K562 (cell line): Measurements from ENCODE around the gene IFI30. TPM values are rescaled to one million over a fixed set of nuclear protein-coding genes. Genes with fewer than 3 reads are reported as not detected.

Experiments used
- CBX8 ChIP-seq: fragments of 200-600 bp; sonication (generic); IDR thresholded peaks from 2 replicates; pipeline ENCODE4 v1.6.1; 2012; ENCODE audit warnings: borderline replicate concordance, mixed run types, low read depth, mild to moderate bottlenecking, moderate library complexity, mixed read lengths, low read length, control low read depth, inconsistent platforms; ENCODE audit not compliant: poor library complexity, severe bottlenecking; ENCODE audit errors: extremely low read depth
- CTCF ChIP-seq, 3 experiments: IDR thresholded peaks in 2 of 3; conservative IDR thresholded peaks in 1 of 3; 2 replicates each; pipeline ENCODE4 v1.5.1; 2011 to 2012; ENCODE audit warnings: low read length in 3 of 3, mild to moderate bottlenecking in 3 of 3, control low read depth in 2 of 3, improper control_type of control experiment in 1 of 3, inconsistent platforms in 1 of 3, low read depth in 1 of 3, mixed read lengths in 1 of 3, moderate library complexity in 1 of 3; ENCODE audit not compliant: insufficient read depth in 2 of 3
- ETS1 ChIP-seq: conservative IDR thresholded peaks from 2 replicates; pipeline ENCODE4 v1.6.1; 2011; ENCODE audit warnings: low read depth, mild to moderate bottlenecking, low read length; ENCODE audit not compliant: control insufficient read depth
- FOXM1 ChIP-seq, 2 experiments: fragments of 450-650 bp in 1 of 2; sonication (generic) in 1 of 2; formaldehyde crosslinking in 1 of 2; IDR thresholded peaks; 2 replicates each; pipeline versions ENCODE4 v1.6.1 to v1.9.0; 2017 to 2022; ENCODE audit warnings: low read depth in 2 of 2, mild to moderate bottlenecking in 2 of 2, missing genetic modification reagents in 1 of 2, moderate library complexity in 1 of 2
- HES1 ChIP-seq: fragments of 450-650 bp; IDR thresholded peaks from 2 replicates; pipeline ENCODE4 v1.6.1; 2016; ENCODE audit warnings: low read depth, mild to moderate bottlenecking, moderate library complexity
- L3MBTL2 ChIP-seq: fragments of 450-650 bp; IDR thresholded peaks from 2 replicates; pipeline ENCODE4 v1.6.1; 2016; ENCODE audit warnings: mild to moderate bottlenecking, moderate library complexity
- MAZ ChIP-seq, 2 experiments: fragments of 450-650 bp in 1 of 2; sonication (generic) in 1 of 2; formaldehyde crosslinking; IDR thresholded peaks in 1 of 2; conservative IDR thresholded peaks in 1 of 2; 2 replicates each; pipeline versions ENCODE4 v1.4.0 to v1.5.0; 2020; ENCODE audit warnings: mild to moderate bottlenecking in 1 of 2, missing genetic modification reagents in 1 of 2
- MBD2 ChIP-seq: sonication (generic); IDR thresholded peaks from 2 replicates; pipeline ENCODE4 v1.6.1; 2016; ENCODE audit warnings: low read depth, borderline replicate concordance
- NFE2L1 ChIP-seq: fragments of 450-650 bp; IDR thresholded peaks from 2 replicates; pipeline ENCODE4 v1.6.1; 2016; ENCODE audit warnings: missing genetic modification characterization, low read depth, mild to moderate bottlenecking, missing compliant biosample characterization, moderate library complexity, borderline replicate concordance
- POLR2G ChIP-seq: fragments of 200-400 bp; formaldehyde crosslinking; IDR thresholded peaks from 2 replicates; pipeline ENCODE4 v1.6.1; 2017; ENCODE audit warnings: low read depth, mild to moderate bottlenecking, antibody characterized with exemption, low read length, moderate library complexity
- UBTF ChIP-seq, 2 experiments: IDR thresholded peaks; 2 replicates each; pipeline ENCODE4 v1.6.1; 2012; ENCODE audit warnings: improper control_type of control experiment in 2 of 2, low read depth in 2 of 2, low read length in 2 of 2, borderline replicate concordance in 1 of 2
- ZBTB7A ChIP-seq: IDR thresholded peaks from 2 replicates; pipeline ENCODE4 v1.6.1; 2011; ENCODE audit warnings: low read depth, mild to moderate bottlenecking, low read length, moderate library complexity, borderline replicate concordance; ENCODE audit not compliant: control insufficient read depth
- ZNF165 ChIP-seq: fragments of 250-450 bp; sonication (Bioruptor Pico); IDR thresholded peaks from 2 replicates; pipeline ENCODE4 v1.4.0; 2020; ENCODE audit warnings: borderline replicate concordance
- ZNF449 ChIP-seq: fragments of 250-450 bp; sonication (Bioruptor Pico); IDR thresholded peaks from 2 replicates; pipeline ENCODE4 v1.8.0; 2022; ENCODE audit warnings: moderate library complexity, mild to moderate bottlenecking, inconsistent platforms
- polyA plus RNA-seq, 8 experiments: library from polyadenylated mRNA; depleted of rRNA in 4 of 8; stranded (reverse) in 5 of 8; unstranded in 3 of 8; fragments of >200 nt; fragmentation: Nextera tagmentation in 2 of 8; fragmentation: Illumina TruSeq in 1 of 8; extraction: Ambion mirVana in 2 of 8; extraction: Trizol in 1 of 8; gene quantifications; 2 replicates each; pipeline versions ENCODE4 v1.2.1 to v1.2.3, GENCODE V29; 2011 to 2014; ENCODE audit warnings: inconsistent platforms in 1 of 8, missing spikeins in 1 of 8
- total RNA-seq, 7 experiments: library from RNA; depleted of rRNA in 6 of 7; stranded (reverse); fragments of >200 nt in 6 of 7; fragmentation: Illumina TruSeq in 2 of 7; extraction: Trizol in 2 of 7; gene quantifications; 2 replicates each; pipeline versions ENCODE4 v1.2.1 to v1.2.3, GENCODE V29; 2011 to 2021; ENCODE audit warnings: low replicate concordance in 1 of 7

IFI30 gene
- total and polyA plus RNA-seq, 9 of the 15 experiments (the other 6 are each of a cell fraction or from before 2014, with no cell fraction given), result 63.7 to 430 (median 109) TPM

GRCh38 chr19:18160971-18161635, 12.5 kb upstream of the IFI30 start (continued):
- TF ChIP-seq FOXM1 (IDR thresholded peaks at IDR 0.05; ENCODE audit: low read depth) (no peak), FOXM1 (CRISPR knock-in tag; IDR thresholded peaks at IDR 0.05; ENCODE audit: low read depth) (0 out of 2 replicates have a peak, but pooled peaks have one; percentile 49), MAZ (CRISPR knock-in tag; conservative IDR thresholded peaks at IDR 0.05 in 1 of 2, IDR thresholded peaks at IDR 0.05 in 1 of 2) (peak in 1 of 2 experiments; percentile 39; a peak in 2 of 4 replicates), HES1 (no peak), CTCF (IDR thresholded peaks at IDR 0.05 in 2 of 3, conservative IDR thresholded peaks at IDR 0.05 in 1 of 3; ENCODE audit: insufficient read depth in 2 of 3, low read depth in 1 of 3, low read length in 3 of 3) (peak; percentile 15 to 96 (median 88); a peak in 4 of 6 replicates), MBD2 (no peak), NFE2L1 (tag) (no peak), POLR2G (peak; percentile 70), ZBTB7A (peak; percentile 58; the same call in 1 of the 2 replicates), CBX8 (no peak), L3MBTL2 (peak; percentile 56; the same call in 1 of the 2 replicates), UBTF (IDR thresholded peaks at IDR 0.05; ENCODE audit: borderline replicate concordance in 1 of 2, low read depth in 2 of 2, low read length in 2 of 2) (peak in 1 of 2 experiments; percentile 70; a peak in 1 of 4 replicates), ZNF165 (CRISPR knock-in tag) (no peak), ZNF449 (CRISPR knock-in tag) (no peak), ETS1 (peak; percentile 69)
